Glomerular visceral epithelial cell (primary cell): ENCODE data around the gene CEBPZ.
"Not testable (repeated sequence)": the region's sequence is repeated elsewhere in the genome, so short reads cannot be mapped to it uniquely, and the experiment has no call there.

Source experiments
- DNase-seq: peaks from one replicate; pipeline ENCODE4 v3.0.0-alpha.2; 2016; ENCODE audit errors: extremely low spot score

CEBPZ gene

GRCh38 chr2:37223131-37223530 is 8.3 kb downstream of the CEBPZ start:
- DNase-seq, result no peak

GRCh38 chr2:37219046-37219445 is 12.3 kb downstream of the CEBPZ start:
- no peak for DNase-seq

GRCh38 chr2:37215250-37215649 is 16.1 kb downstream of the CEBPZ start:
- DNase-seq, result no peak

- DNase-seq, result no peak
Observed at GRCh38 chr2:37211939-37212338, 19.5 kb downstream of the CEBPZ start.

- DNase-seq, result no peak
Observed at GRCh38 chr2:37211212-37211611, 20.2 kb downstream of the CEBPZ start.

GRCh38 chr2:37206760-37207159 is 24.6 kb downstream of the CEBPZ start:
- DNase-seq, result not testable (repeated sequence)

GRCh38 chr2:37205689-37206341 is 25.6 kb downstream of the CEBPZ start:
- no peak for DNase-seq

GRCh38 chr2:37205071-37205661 is 26.2 kb downstream of the CEBPZ start:
- DNase-seq, result not testable (repeated sequence)

- DNase-seq, result no peak
Observed at GRCh38 chr2:37203708-37204107, 27.7 kb downstream of the CEBPZ start.

- DNase-seq, result peak; percentile 1
Observed at GRCh38 chr2:37201766-37202165, 29.6 kb downstream of the CEBPZ start.

GRCh38 chr2:37201208-37201607 is 30.2 kb downstream of the CEBPZ start:
- no peak for DNase-seq

GRCh38 chr2:37198681-37199065 is 32.7 kb downstream of the CEBPZ start:
- no peak for DNase-seq

GRCh38 chr2:37196320-37197195 is 34.8 kb downstream of the CEBPZ start, which contains the start of gene CEBPZOS:
CEBPZOS (plus strand) TSS chr2:37196496; CDS start chr2:37199705, 3,209 bp downstream.
- DNase-seq, result peak; percentile 78

- not testable (repeated sequence) for DNase-seq
Observed at GRCh38 chr2:37195862-37196319, 35.5 kb downstream of the CEBPZ start.

- no peak for DNase-seq
Observed at GRCh38 chr2:37192551-37192950, 38.8 kb downstream of the CEBPZ start.

- DNase-seq, result no peak
Observed at GRCh38 chr2:37191747-37192146, 39.6 kb downstream of the CEBPZ start.

- no peak for DNase-seq
Observed at GRCh38 chr2:37191253-37191652, 40.1 kb downstream of the CEBPZ start.

GRCh38 chr2:37190290-37190689 is 41.1 kb downstream of the CEBPZ start:
- DNase-seq, result no peak

- DNase-seq, result peak; percentile 61
Observed at GRCh38 chr2:37189452-37190153, 41.8 kb downstream of the CEBPZ start.

- DNase-seq, result no peak
Observed at GRCh38 chr2:37188570-37188969, 42.8 kb downstream of the CEBPZ start, which contains the start of gene SULT6B1. SULT6B1 (minus strand) TSS chr2:37188670; CDS start chr2:37188640, 30 bp downstream.
